KMS-11 (cell line): ENCODE data around the gene MOB3B.

Experiments used
- H2AFZ ChIP-seq: fragments of 200-600 bp; sonication (generic); 2 replicates; pipeline ENCODE4 v1.6.1; 2016; ENCODE audit warnings: antibody characterized with exemption, mixed run types, low read depth
- H3K27ac ChIP-seq: fragments of 200-600 bp; sonication (generic); 2 replicates; pipeline ENCODE4 v1.6.1; 2016; ENCODE audit warnings: mild to moderate bottlenecking, mixed run types
- H3K27me3 ChIP-seq: fragments of 200-600 bp; sonication (generic); 2 replicates; pipeline ENCODE4 v1.6.1; 2017; ENCODE audit warnings: mild to moderate bottlenecking, low read depth, mixed run types, moderate library complexity; ENCODE audit not compliant: insufficient read depth
- H3K36me3 ChIP-seq: fragments of 200-600 bp; sonication (generic); 2 replicates; pipeline ENCODE4 v1.6.1; 2017; ENCODE audit warnings: mild to moderate bottlenecking, mixed run types; ENCODE audit not compliant: insufficient read depth
- H3K4me1 ChIP-seq: fragments of 200-600 bp; sonication (generic); 2 replicates; pipeline ENCODE4 v1.6.1; 2016; ENCODE audit warnings: mild to moderate bottlenecking, low read depth, mixed run types; ENCODE audit not compliant: poor library complexity, severe bottlenecking
- H3K4me2 ChIP-seq: fragments of 200-600 bp; sonication (generic); 2 replicates; pipeline ENCODE4 v1.7.0; 2016; ENCODE audit warnings: mild to moderate bottlenecking, mixed run types
- H3K4me3 ChIP-seq: fragments of 200-600 bp; sonication (generic); IDR thresholded peaks from 2 replicates; pipeline ENCODE4 v1.6.1; 2017; ENCODE audit warnings: low read depth, low read length, mixed read lengths; ENCODE audit not compliant: insufficient read depth
- H3K79me2 ChIP-seq: fragments of 200-600 bp; sonication (generic); 2 replicates; pipeline ENCODE4 v1.6.1; 2016; ENCODE audit warnings: low read depth, mixed run types; ENCODE audit not compliant: insufficient read depth
- H3K9ac ChIP-seq: fragments of 200-600 bp; sonication (generic); 2 replicates; pipeline ENCODE4 v1.6.1; 2016; ENCODE audit warnings: mild to moderate bottlenecking, mixed run types
- H4K20me1 ChIP-seq: fragments of 200-600 bp; sonication (generic); 2 replicates; pipeline ENCODE4 v1.6.1; 2016; ENCODE audit warnings: mild to moderate bottlenecking, mixed run types; ENCODE audit not compliant: insufficient read depth
- CTCF ChIP-seq: fragments of 200-600 bp; sonication (generic); conservative IDR thresholded peaks from 2 replicates; pipeline ENCODE4 v1.6.1; 2017; ENCODE audit warnings: low read depth, mild to moderate bottlenecking, antibody characterized with exemption, low read length, moderate library complexity, mixed read lengths

MOB3B gene

GRCh38 chr9:27560457-27560856, 30.8 kb upstream of the MOB3B start:
- no peaks in the 10 kb centered on the region for H3K27me3 ChIP-seq
- no peak overlapping the region for H3K27ac ChIP-seq
- H3K4me3 ChIP-seq, result no peak overlapping the region
- H3K4me1 ChIP-seq, result peaks cover 3% of the 10 kb centered on the region
- no peak overlapping the region for H3K9ac ChIP-seq
- H3K36me3 ChIP-seq, result no peaks in the 10 kb centered on the region
- TF ChIP-seq CTCF, result no peak
- H2AFZ ChIP-seq, result no peak overlapping the region
- no peaks in the 10 kb centered on the region for H3K79me2 ChIP-seq
- no peak overlapping the region for H3K4me2 ChIP-seq
- H4K20me1 ChIP-seq, result no peaks in the 10 kb centered on the region

- H3K4me3 ChIP-seq, result no peak overlapping the region
- no peaks in the 10 kb centered on the region for H3K27me3 ChIP-seq
- no peak overlapping the region for H3K4me2 ChIP-seq
- H3K4me1 ChIP-seq, result no peaks in the 10 kb centered on the region
- H3K36me3 ChIP-seq, result no peaks in the 10 kb centered on the region
- no peak overlapping the region for H3K27ac ChIP-seq
- H3K9ac ChIP-seq, result no peak overlapping the region
- no peaks in the 10 kb centered on the region for H4K20me1 ChIP-seq
- H2AFZ ChIP-seq, result no peak overlapping the region
- no peak for TF ChIP-seq CTCF
- no peaks in the 10 kb centered on the region for H3K79me2 ChIP-seq
Observed at GRCh38 chr9:27558307-27558706, 28.7 kb upstream of the MOB3B start.

GRCh38 chr9:27556470-27556869, 26.9 kb upstream of the MOB3B start:
- Histone ChIP-seq H3K27me3 (no peaks in the 10 kb centered on the region), H3K4me3 (no peak overlapping the region), H3K36me3 (no peaks in the 10 kb centered on the region), H3K4me1 (no peaks in the 10 kb centered on the region), H3K4me2 (no peak overlapping the region), H3K9ac (no peak overlapping the region), H4K20me1 (no peaks in the 10 kb centered on the region), H3K79me2 (no peaks in the 10 kb centered on the region), H3K27ac (no peak overlapping the region), H2AFZ (no peak overlapping the region)
- TF ChIP-seq CTCF, result no peak

GRCh38 chr9:27554712-27555111, 25.1 kb upstream of the MOB3B start:
- no peak overlapping the region for H3K4me2 ChIP-seq
- H4K20me1 ChIP-seq, result no peaks in the 10 kb centered on the region
- no peak for TF ChIP-seq CTCF
- no peaks in the 10 kb centered on the region for H3K79me2 ChIP-seq
- H3K27ac ChIP-seq, result no peak overlapping the region
- H3K36me3 ChIP-seq, result no peaks in the 10 kb centered on the region
- H3K9ac ChIP-seq, result no peak overlapping the region
- H3K4me3 ChIP-seq, result no peak overlapping the region
- H3K27me3 ChIP-seq, result no peaks in the 10 kb centered on the region
- no peak overlapping the region for H2AFZ ChIP-seq
- no peaks in the 10 kb centered on the region for H3K4me1 ChIP-seq

- H3K4me2 ChIP-seq, result no peak overlapping the region
- H3K27ac ChIP-seq, result no peak overlapping the region
- H3K36me3 ChIP-seq, result no peaks in the 10 kb centered on the region
- H4K20me1 ChIP-seq, result no peaks in the 10 kb centered on the region
- no peak overlapping the region for H3K4me3 ChIP-seq
- no peaks in the 10 kb centered on the region for H3K4me1 ChIP-seq
- no peaks in the 10 kb centered on the region for H3K27me3 ChIP-seq
- H3K79me2 ChIP-seq, result no peaks in the 10 kb centered on the region
- no peak for TF ChIP-seq CTCF
- no peak overlapping the region for H2AFZ ChIP-seq
- no peak overlapping the region for H3K9ac ChIP-seq
Observed at GRCh38 chr9:27549196-27549755, 19.7 kb upstream of the MOB3B start.
